Glutamatergic neuron (in vitro differentiated cells): ENCODE data around the gene COL4A1. TPM values are rescaled to one million over a fixed set of nuclear protein-coding genes. Genes with fewer than 3 reads are reported as not detected.

Source experiments
- DNase-seq: peaks from one replicate; pipeline ENCODE4 v3.0.0; 2022
- H3K27ac Mint-ChIP-seq: one replicate; pipeline ENCODE4 v1.8.0; 2020; ENCODE audit warnings: mild to moderate bottlenecking, mixed read lengths, inconsistent platforms; ENCODE audit not compliant: unreplicated experiment
- H3K27me3 Mint-ChIP-seq: one replicate; pipeline ENCODE4 v1.8.0; 2020; ENCODE audit warnings: mild to moderate bottlenecking, moderate library complexity, mixed read lengths, inconsistent platforms; ENCODE audit not compliant: unreplicated experiment
- H3K36me3 Mint-ChIP-seq: one replicate; pipeline ENCODE4 v1.8.0; 2020; ENCODE audit warnings: mild to moderate bottlenecking, mixed read lengths, inconsistent platforms; ENCODE audit not compliant: unreplicated experiment
- H3K4me1 Mint-ChIP-seq: one replicate; pipeline ENCODE4 v1.8.0; 2020; ENCODE audit warnings: mild to moderate bottlenecking, low read depth, mixed read lengths, inconsistent platforms; ENCODE audit not compliant: unreplicated experiment
- H3K4me3 Mint-ChIP-seq: one replicate; pipeline ENCODE4 v1.8.0; 2020; ENCODE audit warnings: mild to moderate bottlenecking, mixed read lengths, inconsistent platforms; ENCODE audit not compliant: unreplicated experiment
- H3K9me3 Mint-ChIP-seq: one replicate; pipeline ENCODE4 v1.8.0; 2020; ENCODE audit warnings: mild to moderate bottlenecking, moderate library complexity, mixed read lengths, inconsistent platforms; ENCODE audit not compliant: unreplicated experiment
- CTCF ChIP-seq: fragments of 200-600 bp; sonication (generic); IDR thresholded peaks from one replicate; pipeline ENCODE4 v1.5.0; 2021; ENCODE audit not compliant: partially characterized antibody, unreplicated experiment
- total RNA-seq: library from RNA; stranded (reverse); fragmentation: NEBNext Ultra II Directional; extraction: Animal tissue kit (Norgen Biotek cat#: 25700); gene quantifications from one replicate; pipeline ENCODE4 v1.2.1, GENCODE V29; 2021; ENCODE audit not compliant: unreplicated experiment

Gene COL4A1
- total RNA-seq, 1 donor from 2014 or later: 14.6 TPM

GRCh38 chr13:110244976-110245375, 62.0 kb downstream of the COL4A1 start:
- DNase-seq: no peak
- Mint-ChIP-seq H3K27ac (no peak overlapping the region), H3K36me3 (no peaks in the 10 kb centered on the region), H3K4me3 (no peak overlapping the region), H3K4me1 (peaks cover 11% of the 10 kb centered on the region), H3K27me3 (no peaks in the 10 kb centered on the region), H3K9me3 (peaks cover 1% of the 10 kb centered on the region)
- no peak for TF ChIP-seq CTCF

- no peaks in the 10 kb centered on the region for H3K36me3 Mint-ChIP-seq
- peaks cover 11% of the 10 kb centered on the region for H3K4me1 Mint-ChIP-seq
- H3K27me3 Mint-ChIP-seq: no peaks in the 10 kb centered on the region
- H3K27ac Mint-ChIP-seq: no peak overlapping the region
- no peak for TF ChIP-seq CTCF
- no peak for DNase-seq
- no peak overlapping the region for H3K4me3 Mint-ChIP-seq
- H3K9me3 Mint-ChIP-seq: no peaks in the 10 kb centered on the region
Measured at GRCh38 chr13:110244071-110244830, 62.7 kb downstream of the COL4A1 start.

GRCh38 chr13:110242615-110243014, 64.3 kb downstream of the COL4A1 start:
- Mint-ChIP-seq H3K9me3 (no peaks in the 10 kb centered on the region), H3K4me3 (no peak overlapping the region), H3K27me3 (no peaks in the 10 kb centered on the region), H3K4me1 (peaks cover 7% of the 10 kb centered on the region), H3K36me3 (no peaks in the 10 kb centered on the region), H3K27ac (no peak overlapping the region)
- no peak for DNase-seq
- no peak for TF ChIP-seq CTCF

DNA sequence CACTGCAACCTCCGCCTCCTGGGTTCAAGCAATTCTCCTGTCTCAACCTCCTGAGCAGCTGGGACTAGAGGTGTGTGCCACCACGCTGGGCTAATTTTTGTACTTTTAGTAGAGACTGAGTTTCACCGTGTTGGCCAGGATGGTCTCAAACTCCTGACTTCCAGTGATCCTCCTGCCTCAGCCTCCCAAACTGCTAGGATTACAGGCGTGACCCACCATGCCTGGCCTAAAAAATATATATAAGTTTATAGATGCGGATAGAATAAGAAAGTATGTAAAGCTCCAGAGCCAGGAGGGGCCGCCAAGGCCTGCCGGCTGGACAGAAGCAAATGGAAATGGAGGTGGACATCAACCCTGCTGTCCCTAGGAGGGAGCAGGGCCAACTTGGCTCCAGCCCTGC, 66.0 kb downstream of the COL4A1 start:
- no peaks in the 10 kb centered on the region for H3K36me3 Mint-ChIP-seq
- no peaks in the 10 kb centered on the region for H3K9me3 Mint-ChIP-seq
- no peaks in the 10 kb centered on the region for H3K27me3 Mint-ChIP-seq
- no peak overlapping the region for H3K4me3 Mint-ChIP-seq
- no peak for TF ChIP-seq CTCF
- H3K27ac Mint-ChIP-seq: no peak overlapping the region
- H3K4me1 Mint-ChIP-seq: peaks cover 6% of the 10 kb centered on the region
- no peak for DNase-seq

- no peak for TF ChIP-seq CTCF
- no peaks in the 10 kb centered on the region for H3K36me3 Mint-ChIP-seq
- H3K27me3 Mint-ChIP-seq: no peaks in the 10 kb centered on the region
- H3K4me1 Mint-ChIP-seq: peaks cover 3% of the 10 kb centered on the region
- H3K4me3 Mint-ChIP-seq: no peak overlapping the region
- H3K9me3 Mint-ChIP-seq: no peaks in the 10 kb centered on the region
- no peak overlapping the region for H3K27ac Mint-ChIP-seq
- DNase-seq: no peak
Measured at GRCh38 chr13:110240352-110240751, 66.6 kb downstream of the COL4A1 start.
